GM21619 (cell line): Measurements from ENCODE around the gene LDLR.
"Not testable (repeated sequence)": the region's sequence is repeated elsewhere in the genome, so short reads cannot be mapped to it uniquely, and the experiment has no call there.

ENCODE experiments used
- ATAC-seq: cut with Tn5 transposase; IDR thresholded peaks from one replicate; pipeline ENCODE4 v1.9.1; 2021; ENCODE audit not compliant: unreplicated experiment

Gene LDLR

GRCh38 chr19:11103667-11104066, 14.4 kb downstream of the LDLR start:
- not testable (repeated sequence) for ATAC-seq

DNA sequence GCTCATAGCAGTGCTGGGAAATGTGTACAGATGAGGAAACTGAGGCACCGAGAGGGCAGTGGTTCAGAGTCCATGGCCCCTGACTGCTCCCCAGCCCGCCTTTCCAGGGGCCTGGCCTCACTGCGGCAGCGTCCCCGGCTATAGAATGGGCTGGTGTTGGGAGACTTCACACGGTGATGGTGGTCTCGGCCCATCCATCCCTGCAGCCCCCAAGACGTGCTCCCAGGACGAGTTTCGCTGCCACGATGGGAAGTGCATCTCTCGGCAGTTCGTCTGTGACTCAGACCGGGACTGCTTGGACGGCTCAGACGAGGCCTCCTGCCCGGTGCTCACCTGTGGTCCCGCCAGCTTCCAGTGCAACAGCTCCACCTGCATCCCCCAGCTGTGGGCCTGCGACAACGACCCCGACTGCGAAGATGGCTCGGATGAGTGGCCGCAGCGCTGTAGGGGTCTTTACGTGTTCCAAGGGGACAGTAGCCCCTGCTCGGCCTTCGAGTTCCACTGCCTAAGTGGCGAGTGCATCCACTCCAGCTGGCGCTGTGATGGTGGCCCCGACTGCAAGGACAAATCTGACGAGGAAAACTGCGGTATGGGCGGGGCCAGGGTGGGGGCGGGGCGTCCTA, 15.9 kb downstream of the LDLR start:
- no peak for ATAC-seq

GRCh38 chr19:11106477-11106876, 17.2 kb downstream of the LDLR start:
- ATAC-seq = no peak

GRCh38 chr19:11108746-11109145, 19.5 kb downstream of the LDLR start:
- ATAC-seq = no peak

GRCh38 chr19:11111117-11111770, 22.0 kb downstream of the LDLR start:
- no peak for ATAC-seq

- ATAC-seq = no peak
These were observed 22.5 kb downstream of the LDLR start for GRCh38 chr19:11111771-11112144.

DNA sequence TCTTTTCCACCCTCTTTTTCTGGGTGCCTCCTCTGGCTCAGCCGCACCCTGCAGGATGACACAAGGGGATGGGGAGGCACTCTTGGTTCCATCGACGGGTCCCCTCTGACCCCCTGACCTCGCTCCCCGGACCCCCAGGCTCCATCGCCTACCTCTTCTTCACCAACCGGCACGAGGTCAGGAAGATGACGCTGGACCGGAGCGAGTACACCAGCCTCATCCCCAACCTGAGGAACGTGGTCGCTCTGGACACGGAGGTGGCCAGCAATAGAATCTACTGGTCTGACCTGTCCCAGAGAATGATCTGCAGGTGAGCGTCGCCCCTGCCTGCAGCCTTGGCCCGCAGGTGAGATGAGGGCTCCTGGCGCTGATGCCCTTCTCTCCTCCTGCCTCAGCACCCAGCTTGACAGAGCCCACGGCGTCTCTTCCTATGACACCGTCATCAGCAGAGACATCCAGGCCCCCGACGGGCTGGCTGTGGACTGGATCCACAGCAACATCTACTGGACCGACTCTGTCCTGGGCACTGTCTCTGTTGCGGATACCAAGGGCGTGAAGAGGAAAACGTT, 24.0 kb downstream of the LDLR start:
- ATAC-seq = no peak

- no peak for ATAC-seq
These were observed 25.8 kb downstream of the LDLR start for GRCh38 chr19:11115042-11115441.

- no peak for ATAC-seq
These were observed 26.7 kb downstream of the LDLR start for GRCh38 chr19:11115895-11116446.

DNA sequence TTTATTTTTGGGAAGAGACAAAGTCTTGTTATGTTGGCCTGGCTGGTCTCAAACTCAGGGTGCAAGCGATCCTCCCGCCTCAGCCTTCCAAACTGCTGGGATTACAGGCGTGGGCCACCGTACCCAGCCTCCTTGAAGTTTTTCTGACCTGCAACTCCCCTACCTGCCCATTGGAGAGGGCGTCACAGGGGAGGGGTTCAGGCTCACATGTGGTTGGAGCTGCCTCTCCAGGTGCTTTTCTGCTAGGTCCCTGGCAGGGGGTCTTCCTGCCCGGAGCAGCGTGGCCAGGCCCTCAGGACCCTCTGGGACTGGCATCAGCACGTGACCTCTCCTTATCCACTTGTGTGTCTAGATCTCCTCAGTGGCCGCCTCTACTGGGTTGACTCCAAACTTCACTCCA, 27.2 kb downstream of the LDLR start:
- no peak for ATAC-seq

- ATAC-seq = not testable (repeated sequence)
These were observed 32.7 kb downstream of the LDLR start for GRCh38 chr19:11121963-11122362.

DNA sequence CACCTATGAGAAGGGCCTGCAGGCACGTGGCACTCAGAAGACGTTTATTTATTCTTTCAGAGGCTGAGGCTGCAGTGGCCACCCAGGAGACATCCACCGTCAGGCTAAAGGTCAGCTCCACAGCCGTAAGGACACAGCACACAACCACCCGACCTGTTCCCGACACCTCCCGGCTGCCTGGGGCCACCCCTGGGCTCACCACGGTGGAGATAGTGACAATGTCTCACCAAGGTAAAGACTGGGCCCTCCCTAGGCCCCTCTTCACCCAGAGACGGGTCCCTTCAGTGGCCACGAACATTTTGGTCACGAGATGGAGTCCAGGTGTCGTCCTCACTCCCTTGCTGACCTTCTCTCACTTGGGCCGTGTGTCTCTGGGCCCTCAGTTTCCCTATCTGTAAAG, 33.9 kb downstream of the LDLR start:
- no peak for ATAC-seq

DNA sequence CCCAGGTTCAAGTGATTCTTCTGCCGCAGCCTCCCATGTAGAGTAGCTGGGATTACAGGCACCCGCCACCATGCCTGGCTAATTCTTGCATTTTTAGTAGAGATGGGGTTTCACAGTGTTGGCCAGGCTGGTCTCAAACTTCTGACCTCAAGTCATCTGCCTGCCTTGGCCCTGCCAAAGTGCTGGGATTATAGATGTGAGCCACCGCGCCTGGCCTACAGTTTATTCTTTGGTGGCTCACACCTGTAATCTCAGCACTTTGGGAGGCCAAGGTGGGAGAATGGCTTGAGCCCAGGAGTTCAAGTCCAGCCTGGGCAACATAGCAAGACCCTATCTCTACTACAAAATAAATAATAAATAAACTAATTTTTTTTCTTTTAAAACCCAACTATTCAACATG, 34.9 kb downstream of the LDLR start:
- not testable (repeated sequence) for ATAC-seq

GRCh38 chr19:11125994-11126685, 36.9 kb downstream of the LDLR start:
- no peak for ATAC-seq

DNA sequence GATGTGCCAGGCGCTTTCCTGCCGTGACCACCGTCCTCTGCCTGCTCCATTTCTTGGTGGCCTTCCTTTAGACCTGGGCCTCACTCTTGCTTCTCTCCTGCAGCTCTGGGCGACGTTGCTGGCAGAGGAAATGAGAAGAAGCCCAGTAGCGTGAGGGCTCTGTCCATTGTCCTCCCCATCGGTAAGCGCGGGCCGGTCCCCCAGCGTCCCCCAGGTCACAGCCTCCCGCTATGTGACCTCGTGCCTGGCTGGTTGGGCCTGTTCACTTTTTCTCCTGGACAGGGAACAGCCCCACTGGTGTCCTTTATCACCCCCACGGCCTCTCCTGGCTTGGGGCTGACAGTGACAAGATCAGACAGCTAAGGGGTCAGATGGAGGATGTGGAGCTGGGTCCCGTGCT, 38.6 kb downstream of the LDLR start:
- ATAC-seq = no peak

DNA sequence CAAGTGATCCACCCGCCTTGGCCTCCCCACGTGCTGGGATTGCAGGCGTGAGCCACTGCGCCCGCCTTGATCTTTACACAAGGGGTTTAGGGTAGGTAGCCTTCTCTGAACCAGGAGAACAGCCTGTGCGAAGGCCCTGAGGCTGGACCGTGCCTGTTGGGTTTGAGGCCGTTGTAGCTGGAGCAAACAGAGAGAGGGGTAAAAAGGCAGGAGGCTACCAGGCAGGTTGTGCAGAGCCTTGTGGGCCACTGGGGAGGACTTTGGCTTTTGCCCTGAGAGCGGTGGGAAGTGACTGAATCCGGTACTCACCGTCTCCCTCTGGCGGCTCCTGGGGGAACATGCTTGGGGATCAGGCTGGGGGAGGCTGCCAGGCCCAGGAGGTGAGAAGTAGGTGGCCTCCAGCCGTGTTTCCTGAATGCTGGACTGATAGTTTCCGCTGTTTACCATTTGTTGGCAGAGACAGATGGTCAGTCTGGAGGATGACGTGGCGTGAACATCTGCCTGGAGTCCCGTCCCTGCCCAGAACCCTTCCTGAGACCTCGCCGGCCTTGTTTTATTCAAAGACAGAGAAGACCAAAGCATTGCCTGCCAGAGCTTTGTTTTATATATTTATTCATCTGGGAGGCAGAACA, 41.7 kb downstream of the LDLR start:
- no peak for ATAC-seq

DNA sequence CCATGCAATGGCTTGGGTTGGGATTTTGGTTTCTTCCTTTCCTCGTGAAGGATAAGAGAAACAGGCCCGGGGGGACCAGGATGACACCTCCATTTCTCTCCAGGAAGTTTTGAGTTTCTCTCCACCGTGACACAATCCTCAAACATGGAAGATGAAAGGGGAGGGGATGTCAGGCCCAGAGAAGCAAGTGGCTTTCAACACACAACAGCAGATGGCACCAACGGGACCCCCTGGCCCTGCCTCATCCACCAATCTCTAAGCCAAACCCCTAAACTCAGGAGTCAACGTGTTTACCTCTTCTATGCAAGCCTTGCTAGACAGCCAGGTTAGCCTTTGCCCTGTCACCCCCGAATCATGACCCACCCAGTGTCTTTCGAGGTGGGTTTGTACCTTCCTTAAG, 42.2 kb downstream of the LDLR start:
- ATAC-seq = no peak

DNA sequence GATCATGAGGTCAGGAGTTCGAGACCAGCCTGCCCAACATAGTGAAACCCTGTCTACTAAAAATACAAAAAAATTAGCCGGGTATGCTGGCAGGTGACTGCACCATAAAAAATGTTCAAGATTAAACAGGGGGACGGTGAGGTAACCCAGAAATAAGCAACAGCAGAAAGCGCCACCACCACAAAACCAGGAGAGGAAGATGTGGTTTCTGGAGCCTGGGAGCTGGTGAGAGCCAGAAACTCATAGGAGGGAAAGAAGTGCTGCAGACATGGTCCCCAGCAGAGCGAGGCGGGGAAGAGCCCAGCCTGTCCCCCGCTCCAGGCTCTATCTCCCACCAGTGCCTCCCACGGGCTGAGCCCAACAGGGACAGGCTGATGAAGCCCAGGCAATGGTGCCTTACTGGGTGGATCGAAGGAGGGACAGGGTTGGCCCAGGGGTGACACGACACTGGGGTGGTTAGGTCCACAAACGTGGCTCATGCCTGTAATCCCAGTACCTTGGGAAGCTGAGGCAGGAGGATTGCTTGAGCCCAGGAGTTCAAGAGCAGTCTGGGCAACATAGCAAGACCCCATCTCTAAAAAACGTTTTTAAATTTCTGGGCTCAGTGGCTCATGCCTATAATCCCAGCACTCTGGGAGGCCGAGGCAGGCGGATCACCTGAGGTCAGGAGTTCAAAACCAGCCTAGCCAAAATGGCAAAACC, 47.3 kb downstream of the LDLR start:
- no peak for ATAC-seq

DNA sequence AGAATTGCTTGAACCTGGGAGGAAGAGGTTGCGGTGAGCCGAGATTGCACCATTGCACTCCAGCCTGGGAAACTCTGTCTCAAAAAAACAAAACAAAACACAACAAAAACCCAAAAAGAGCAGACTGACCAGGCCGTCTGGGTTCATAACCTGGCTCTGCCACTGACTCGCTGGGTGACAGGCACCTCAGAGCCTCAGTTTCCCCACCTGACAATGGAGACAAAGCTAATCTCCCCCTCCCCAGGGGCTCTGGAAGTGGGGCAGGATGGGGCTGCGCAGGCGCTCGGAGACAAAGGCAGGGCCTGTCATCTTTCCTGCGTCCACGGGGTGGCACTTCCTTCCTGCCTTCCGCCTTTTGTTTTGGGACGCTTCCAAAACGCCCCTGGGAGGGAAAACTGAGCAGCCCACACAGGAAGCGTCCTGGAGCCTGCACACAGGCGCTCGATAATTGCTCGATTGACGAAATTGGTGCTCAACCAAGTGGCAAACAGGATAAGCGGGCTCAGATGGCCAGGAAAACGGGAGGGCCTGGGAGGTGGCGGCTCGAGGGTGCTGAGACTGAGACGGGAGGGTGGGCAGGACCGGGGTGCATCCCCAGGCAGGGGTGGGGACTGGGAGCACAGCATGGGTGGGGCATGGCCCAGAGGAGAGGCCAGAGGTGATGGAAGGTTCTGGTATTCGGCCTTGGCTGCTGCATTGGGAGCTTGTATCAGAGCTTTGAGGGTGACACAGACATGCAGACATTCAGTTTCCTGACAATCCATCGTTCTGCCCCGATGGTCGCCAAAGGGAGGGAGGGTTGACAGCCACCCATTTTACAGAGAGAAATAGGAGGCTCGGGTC, 48.5 kb downstream of the LDLR start:
- ATAC-seq = no peak
